ENCODE results near the gene KLK4. TPM values are rescaled to one million over a fixed set of nuclear protein-coding genes. Genes with fewer than 3 reads are reported as not detected.
A peak's percentile ranks its signal among the peaks of the same experiment; 100 is the strongest.

KLK4 gene
- total and polyA plus RNA-seq, 9 of the 15 experiments (the other 6 are each of a cell fraction or from before 2014, with no cell fraction given), result not detected

- Histone ChIP-seq H3K4me3 (no peak overlapping the region), H3K9ac (ENCODE audit: insufficient read depth in 1 of 2, low read depth in 2 of 2, low read length in 2 of 2) (peak overlapping the region in 1 of 2 experiments; percentile 68; a peak in 2 of 4 replicates), H4K20me1 (replicated peaks; ENCODE audit: control insufficient read depth, insufficient read depth, low read length) (0 out of 2 replicates have a peak, but pooled peaks cover 3% of the 10 kb centered on the region), H3K27ac (ENCODE audit: extremely low read depth, low read depth, low read length) (no peak overlapping the region), H3K9me1 (ENCODE audit: control insufficient read depth, insufficient read depth, low read length) (no peaks in the 10 kb centered on the region), H3K4me2 (ENCODE audit: insufficient read depth, low read length) (no peak overlapping the region), H3K9me3 (replicated peaks; ENCODE audit: control insufficient read depth, insufficient read depth, low read depth, low read length) (no peaks in the 10 kb centered on the region), H3K36me3 (ENCODE audit: control insufficient read depth, insufficient read depth, low read length) (no peaks in the 10 kb centered on the region), H3K4me1 (replicated peaks in 1 of 2; ENCODE audit: control insufficient read depth in 2 of 2, insufficient read depth in 2 of 2, low read length in 2 of 2) (peaks cover 0 to 4% of the 10 kb centered on the region in 2 experiments; a peak in 2 of 5 replicates), H3K27me3 (ENCODE audit: control insufficient read depth in 2 of 2, insufficient read depth in 2 of 2, low read length in 2 of 2) (peaks cover 18 to 68% of the 10 kb centered on the region in 2 experiments; a peak in 4 of 5 replicates), H3K79me2 (ENCODE audit: control insufficient read depth, insufficient read depth, low read length) (no peaks in the 10 kb centered on the region), H2AFZ (ENCODE audit: low read depth, low read length) (no peak overlapping the region)
- TF ChIP-seq GTF2B (IDR thresholded peaks at IDR 0.05; ENCODE audit: extremely low read depth, insufficient read length), result no peak
- no peak for TF ChIP-seq NFE2L1 (tag; IDR thresholded peaks at IDR 0.05; ENCODE audit: borderline replicate concordance, low read depth)
- TF ChIP-seq, protein P1, sequence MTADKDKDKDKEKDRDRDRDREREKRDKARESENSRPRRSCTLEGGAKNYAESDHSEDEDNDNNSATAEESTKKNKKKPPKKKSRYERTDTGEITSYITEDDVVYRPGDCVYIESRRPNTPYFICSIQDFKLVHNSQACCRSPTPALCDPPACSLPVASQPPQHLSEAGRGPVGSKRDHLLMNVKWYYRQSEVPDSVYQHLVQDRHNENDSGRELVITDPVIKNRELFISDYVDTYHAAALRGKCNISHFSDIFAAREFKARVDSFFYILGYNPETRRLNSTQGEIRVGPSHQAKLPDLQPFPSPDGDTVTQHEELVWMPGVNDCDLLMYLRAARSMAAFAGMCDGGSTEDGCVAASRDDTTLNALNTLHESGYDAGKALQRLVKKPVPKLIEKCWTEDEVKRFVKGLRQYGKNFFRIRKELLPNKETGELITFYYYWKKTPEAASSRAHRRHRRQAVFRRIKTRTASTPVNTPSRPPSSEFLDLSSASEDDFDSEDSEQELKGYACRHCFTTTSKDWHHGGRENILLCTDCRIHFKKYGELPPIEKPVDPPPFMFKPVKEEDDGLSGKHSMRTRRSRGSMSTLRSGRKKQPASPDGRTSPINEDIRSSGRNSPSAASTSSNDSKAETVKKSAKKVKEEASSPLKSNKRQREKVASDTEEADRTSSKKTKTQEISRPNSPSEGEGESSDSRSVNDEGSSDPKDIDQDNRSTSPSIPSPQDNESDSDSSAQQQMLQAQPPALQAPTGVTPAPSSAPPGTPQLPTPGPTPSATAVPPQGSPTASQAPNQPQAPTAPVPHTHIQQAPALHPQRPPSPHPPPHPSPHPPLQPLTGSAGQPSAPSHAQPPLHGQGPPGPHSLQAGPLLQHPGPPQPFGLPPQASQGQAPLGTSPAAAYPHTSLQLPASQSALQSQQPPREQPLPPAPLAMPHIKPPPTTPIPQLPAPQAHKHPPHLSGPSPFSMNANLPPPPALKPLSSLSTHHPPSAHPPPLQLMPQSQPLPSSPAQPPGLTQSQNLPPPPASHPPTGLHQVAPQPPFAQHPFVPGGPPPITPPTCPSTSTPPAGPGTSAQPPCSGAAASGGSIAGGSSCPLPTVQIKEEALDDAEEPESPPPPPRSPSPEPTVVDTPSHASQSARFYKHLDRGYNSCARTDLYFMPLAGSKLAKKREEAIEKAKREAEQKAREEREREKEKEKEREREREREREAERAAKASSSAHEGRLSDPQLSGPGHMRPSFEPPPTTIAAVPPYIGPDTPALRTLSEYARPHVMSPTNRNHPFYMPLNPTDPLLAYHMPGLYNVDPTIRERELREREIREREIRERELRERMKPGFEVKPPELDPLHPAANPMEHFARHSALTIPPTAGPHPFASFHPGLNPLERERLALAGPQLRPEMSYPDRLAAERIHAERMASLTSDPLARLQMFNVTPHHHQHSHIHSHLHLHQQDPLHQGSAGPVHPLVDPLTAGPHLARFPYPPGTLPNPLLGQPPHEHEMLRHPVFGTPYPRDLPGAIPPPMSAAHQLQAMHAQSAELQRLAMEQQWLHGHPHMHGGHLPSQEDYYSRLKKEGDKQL (CRISPR knock-in tag; IDR thresholded peaks at IDR 0.05; ENCODE audit: borderline replicate concordance), result no peak
- TF ChIP-seq HLTF (IDR thresholded peaks at IDR 0.05), result no peak
- no peak for TF ChIP-seq ZFP30 (CRISPR knock-in tag; IDR thresholded peaks at IDR 0.05; ENCODE audit: borderline replicate concordance)
- no peak for TF ChIP-seq ATF7 (IDR thresholded peaks at IDR 0.05)
- no peak for TF ChIP-seq RBM14 (IDR thresholded peaks at IDR 0.05; ENCODE audit: borderline replicate concordance, insufficient read depth, low read depth, low read length)
- no peak for TF ChIP-seq ADNP (tag; IDR thresholded peaks at IDR 0.05)
- TF ChIP-seq CREM (IDR thresholded peaks at IDR 0.05; ENCODE audit: low read depth), result no peak
- TF ChIP-seq CREB1 (IDR thresholded peaks at IDR 0.05), result no peak
- no peak for TF ChIP-seq CREB1 (CRISPR knock-in tag; IDR thresholded peaks at IDR 0.05)
- TF ChIP-seq ZFPM2 (CRISPR knock-in tag; IDR thresholded peaks at IDR 0.05), result no peak
- no peak for TF ChIP-seq NFIC (IDR thresholded peaks at IDR 0.05)
- no peak for TF ChIP-seq MED1 (CRISPR knock-in tag; IDR thresholded peaks at IDR 0.05; ENCODE audit: borderline replicate concordance)
- TF ChIP-seq ZNF511 (CRISPR knock-in tag; IDR thresholded peaks at IDR 0.05), result no peak
- in situ Hi-C loops (cut with MboI), result no loop called here
- WGBS (ENCODE audit: insufficient coverage, low coverage, missing lambda C conversion rate), result 0% methylated on average over 1 of the region's 7 CpGs
- intact Hi-C loops (cut with micrococcal nuclease), result no loop called here
- FAIRE-seq (no peak), ATAC-seq (no peak; the same call in 2 of the 3 replicates), DNase-seq (ENCODE audit: extremely low read depth in 1 of 4, low spot score in 3 of 4) (peak in 1 of 4 experiments; percentile 21)
- BruUV-seq (replicated peaks), result no TSS peak
- POLR2A ChIA-PET, result interaction anchor here (0.6 kb wide), 1 partner anchor 13 kb away, joined by 3 read pairs; no protein-coding TSS in a partner anchor
- CTCF ChIA-PET (ENCODE audit: low intra/inter-chr PET ratio), result no interaction called here
These were observed 52.3 kb downstream of the KLK4 start for GRCh38 chr19:50858886-50859285.

All from K562 (cell line).